GM13977 (cell line): ENCODE results near the gene EIF4H.
"Not testable (repeated sequence)": the region's sequence is repeated elsewhere in the genome, so short reads cannot be mapped to it uniquely, and the experiment has no call there.

Experiments used
- DNase-seq: peaks from one replicate; pipeline ENCODE4 v3.0.0; 2012; ENCODE audit warnings: low spot score
- CTCF ChIP-seq: IDR thresholded peaks from 2 replicates; pipeline ENCODE4 v1.5.1; 2012; ENCODE audit warnings: mild to moderate bottlenecking, control low read depth; ENCODE audit not compliant: insufficient read depth; ENCODE audit errors: extremely low read depth, missing control alignments
- in situ Hi-C: fragments of 300-500 bp; cut with MboI; formaldehyde crosslinking; loops from one replicate; pipeline ENCODE4 v1.12.0; 2022; ENCODE audit warnings: low sequenced_read_pairs, low pct_unique_long_range_greater_than_20kb, mixed read lengths, inconsistent platforms; ENCODE audit not compliant: unreplicated experiment

Gene EIF4H

GRCh38 chr7:74187915-74188675 lies 13.9 kb downstream of the EIF4H start:
- no peak for TF ChIP-seq CTCF
- in situ Hi-C loops: loop anchor here (25.0 kb wide), 1 partner anchor 101 kb away; the partner anchor contains the start of gene LIMK1
- no peak for DNase-seq

GRCh38 chr7:74190259-74190658 lies 16.1 kb downstream of the EIF4H start:
- in situ Hi-C loops: loop anchor here (25.0 kb wide), 1 partner anchor 103 kb away; the partner anchor contains the start of gene LIMK1
- no peak for TF ChIP-seq CTCF
- DNase-seq: no peak

GRCh38 chr7:74191231-74191630 lies 17.1 kb downstream of the EIF4H start:
- TF ChIP-seq CTCF: no peak
- in situ Hi-C loops: loop anchor here (25.0 kb wide), 1 partner anchor 104 kb away; the partner anchor contains the start of gene LIMK1
- no peak for DNase-seq

- in situ Hi-C loops: loop anchor here (25.0 kb wide), 1 partner anchor 106 kb away; the partner anchor contains the start of gene LIMK1
- no peak for TF ChIP-seq CTCF
- no peak for DNase-seq
Measured at GRCh38 chr7:74193054-74193453, 18.9 kb downstream of the EIF4H start.

- no peak for TF ChIP-seq CTCF
- in situ Hi-C loops: loop anchor here (25.0 kb wide), 1 partner anchor 107 kb away; the partner anchor contains the start of gene LIMK1
Measured at GRCh38 chr7:74193913-74194312, 19.8 kb downstream of the EIF4H start.

GRCh38 chr7:74194686-74195085 lies 20.5 kb downstream of the EIF4H start:
- no peak for TF ChIP-seq CTCF
- DNase-seq: no peak
- in situ Hi-C loops: loop anchor here (25.0 kb wide), 1 partner anchor 107 kb away; the partner anchor contains the start of gene LIMK1

More at GRCh38 chr7:74193913-74194312, 19.8 kb downstream of the EIF4H start:
- no peak for DNase-seq

- DNase-seq: not testable (repeated sequence)
- in situ Hi-C loops: loop anchor here (25.0 kb wide), 1 partner anchor 108 kb away; the partner anchor contains the start of gene LIMK1
Measured at GRCh38 chr7:74195139-74195860, 21.1 kb downstream of the EIF4H start.

- in situ Hi-C loops: loop anchor here (25.0 kb wide), 1 partner anchor 109 kb away; the partner anchor contains the start of gene LIMK1
- not testable (repeated sequence) for DNase-seq
Measured at GRCh38 chr7:74195968-74196654, 22.0 kb downstream of the EIF4H start.
